ENCODE data around the gene ABCB6. TPM values are rescaled to one million over a fixed set of nuclear protein-coding genes. Genes with fewer than 3 reads are reported as not detected.
A peak's percentile ranks its signal among the peaks of the same experiment; 100 is the strongest.
"Not testable (repeated sequence)": the region's sequence is repeated elsewhere in the genome, so short reads cannot be mapped to it uniquely, and the experiment has no call there.

Gene ABCB6
- total RNA-seq (2014; rRNA removed; shearing (Covaris generic)) = 41.2 and 41.9 TPM in 2 replicates

GRCh38 chr2:219218732-219219701 lies at the start of gene ABCB6:
TSS of gene ABCB6 (minus strand) at chr2:219218958. CDS start at chr2:219218673, 285 bp downstream.
- peak; percentile 84 for DNase-seq (ENCODE audit: low spot score)

- DNase-seq (ENCODE audit: low spot score) = no peak
These were observed 49.5 kb upstream of the ABCB6 start for GRCh38 chr2:219268294-219268693.

- no peak for DNase-seq (ENCODE audit: low spot score)
These were observed 48.1 kb upstream of the ABCB6 start for GRCh38 chr2:219266886-219267285.

GRCh38 chr2:219266232-219266631 lies 47.5 kb upstream of the ABCB6 start:
- no peak for DNase-seq (ENCODE audit: low spot score)

- no peak for DNase-seq (ENCODE audit: low spot score)
These were observed 42.5 kb upstream of the ABCB6 start for GRCh38 chr2:219261024-219261855.

- DNase-seq (ENCODE audit: low spot score) = not testable (repeated sequence)
These were observed 40.2 kb upstream of the ABCB6 start for GRCh38 chr2:219258942-219259341.

GRCh38 chr2:219254590-219255201 lies 35.9 kb upstream of the ABCB6 start:
- DNase-seq (ENCODE audit: low spot score) = no peak

- peak; percentile 75 for DNase-seq (ENCODE audit: low spot score)
These were observed 35.2 kb upstream of the ABCB6 start, which contains the start of gene TUBA4A for GRCh38 chr2:219253753-219254589. TSS of gene TUBA4A (minus strand) at chr2:219253918. CDS start at chr2:219253858, 60 bp downstream.

GRCh38 chr2:219252900-219253752 lies 34.4 kb upstream of the ABCB6 start, which contains the start of gene TUBA4B:
TSS of gene TUBA4B (plus strand) at chr2:219253243. CDS start at chr2:219253408, 165 bp downstream.
- peak; percentile 61 for DNase-seq (ENCODE audit: low spot score)

GRCh38 chr2:219252570-219252899 lies 33.8 kb upstream of the ABCB6 start:
- DNase-seq (ENCODE audit: low spot score) = no peak

- DNase-seq (ENCODE audit: low spot score) = peak; percentile 23
These were observed 33.3 kb upstream of the ABCB6 start for GRCh38 chr2:219252084-219252483.

GRCh38 chr2:219251656-219252055 lies 32.9 kb upstream of the ABCB6 start:
- DNase-seq (ENCODE audit: low spot score) = peak; percentile 66

GRCh38 chr2:219250049-219250781 lies 31.5 kb upstream of the ABCB6 start:
- DNase-seq (ENCODE audit: low spot score) = no peak

GRCh38 chr2:219249203-219249980 lies 30.6 kb upstream of the ABCB6 start:
- DNase-seq (ENCODE audit: low spot score) = peak; percentile 94

- DNase-seq (ENCODE audit: low spot score) = no peak
These were observed 30.1 kb upstream of the ABCB6 start for GRCh38 chr2:219248845-219249202.

- DNase-seq (ENCODE audit: low spot score) = no peak
These were observed 29.2 kb upstream of the ABCB6 start for GRCh38 chr2:219247678-219248642.

GRCh38 chr2:219246559-219246958 lies 27.8 kb upstream of the ABCB6 start:
- no peak for DNase-seq (ENCODE audit: low spot score)
